Measurements from ENCODE around the gene ZFYVE28.

DNA sequence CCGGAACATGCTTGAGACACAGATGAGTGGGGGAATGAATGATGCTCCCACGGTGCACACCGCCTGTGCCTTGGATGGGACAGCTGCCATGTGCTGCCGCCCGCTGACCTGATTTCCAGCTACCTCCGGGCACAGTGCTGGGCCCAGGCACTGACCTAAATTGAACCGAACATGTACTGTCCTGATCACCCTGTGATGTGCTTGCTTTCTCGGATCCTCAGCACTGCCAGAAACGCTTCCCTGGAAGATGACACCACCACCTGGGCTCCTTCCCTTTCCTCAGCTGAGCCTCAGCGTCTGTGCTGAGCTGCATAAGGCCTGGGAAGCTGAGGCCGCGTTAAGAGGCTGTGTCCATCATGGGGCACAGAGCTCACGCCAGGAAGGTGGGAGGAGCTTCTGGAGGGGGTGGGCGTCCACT, 117.2 kb downstream of the ZFYVE28 start:
- no peak for TF ChIP-seq POLR2AphosphoS5 (IDR thresholded peaks at IDR 0.05; ENCODE audit: low read depth, low read length)
- TF ChIP-seq POLR2A (IDR thresholded peaks at IDR 0.05; ENCODE audit: low read depth, low read length): no peak
- no peak for TF ChIP-seq TAF1 (IDR thresholded peaks at IDR 0.05; ENCODE audit: low read depth, low read length)
